Measurements from ENCODE around the gene AKAP14. TPM values are rescaled to one million over a fixed set of nuclear protein-coding genes. Genes with fewer than 3 reads are reported as not detected.

The AKAP14 gene
- total RNA-seq, 5 donors from 2014 or later (not counting 1 experiment from before 2014, with no cell fraction given): not detected

DNA sequence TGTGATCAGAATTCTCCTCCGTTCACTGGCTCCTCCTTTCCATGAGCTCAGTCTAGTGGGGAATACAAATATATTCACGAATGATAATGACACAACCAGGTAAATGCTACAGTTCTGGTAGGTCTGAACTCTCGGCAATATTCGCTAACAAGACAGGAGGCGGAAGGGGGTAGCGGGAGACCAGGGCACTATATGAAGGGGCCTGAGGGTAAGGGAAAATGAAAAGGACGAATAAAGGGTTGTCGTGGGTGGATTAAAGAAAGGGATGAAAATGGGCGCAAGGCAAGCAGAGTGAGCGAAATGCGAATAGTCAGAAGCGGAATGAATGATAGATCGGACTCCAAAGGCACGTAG is 47.1 kb downstream of the AKAP14 start:
- CTCF ChIA-PET: no interaction called here
- peaks cover 0 to 4% of the 10 kb centered on the region in 2 donors for H3K27me3 Mint-ChIP-seq
- peaks cover 2 to 21% of the 10 kb centered on the region in 2 experiments for H3K4me1 ChIP-seq (ENCODE audit: control insufficient read depth in 1 of 2, extremely low read depth in 1 of 2, insufficient read depth in 2 of 2, low read length in 2 of 2)

GRCh38 chrX:119943185-119943988 is 47.7 kb downstream of the AKAP14 start, which contains the start of gene NKAP:
NKAP (minus strand) TSS chrX:119943751; CDS start chrX:119943605, 146 bp downstream.
- ChIA-PET POLR2A (interaction anchor here (1.0 to 1.9 kb wide), 3 partner anchors 19 to 152 kb away, joined by 4 to 7 read pairs (median 4); partner anchors contain the start of genes RPL39 (in 1 of the 2) and UPF3B (in 1 of the 2)), CTCF (no interaction called here)
- Mint-ChIP-seq H3K36me3 (peaks cover 4% of the 10 kb centered on the region), H3K4me1 (peaks cover 16 to 29% (median 25%) of the 10 kb centered on the region in 3 donors), H3K4me3 (peak within 1 kb of the TSS; percentile 81 to 99 (median 82)), H3K27me3 (peaks cover under 1 to 6% of the 10 kb centered on the region in 2 donors), H3K27ac (peak within 1 kb of the TSS; percentile 74 to 95), H3K9me3 (no peaks in the 10 kb centered on the region)
- H3K36me3 ChIP-seq (ENCODE audit: control insufficient read depth in 2 of 2, extremely low read depth in 1 of 2, insufficient read depth in 1 of 2, low read length in 1 of 2): no peaks in the 10 kb centered on the region
- peak within 1 kb of the TSS; percentile 79 for H3K27ac ChIP-seq (ENCODE audit: low read length)
- ATAC-seq (replicated peaks in 1 of 4): peak; percentile 81 to 86 (median 84)
- under 1% methylated on average over 38 of the region's 59 CpGs for WGBS (ENCODE audit: insufficient coverage)
- no peaks in the 10 kb centered on the region for H3K9me3 ChIP-seq
- H3K27me3 ChIP-seq (replicated peaks in 1 of 2; ENCODE audit: control insufficient read depth in 2 of 2, extremely low read depth in 1 of 2, insufficient read depth in 2 of 2, low read length in 1 of 2): no peaks in the 10 kb centered on the region
- peak; percentile 51 to 89 (median 69) for DNase-seq
- peak within 1 kb of the TSS; percentile 72 to 80 for H3K4me3 ChIP-seq (ENCODE audit: control insufficient read depth in 1 of 2, extremely low read depth in 1 of 2, low read length in 1 of 2)
- peaks cover 2 to 21% of the 10 kb centered on the region in 2 experiments for H3K4me1 ChIP-seq (ENCODE audit: control insufficient read depth in 1 of 2, extremely low read depth in 1 of 2, insufficient read depth in 2 of 2, low read length in 2 of 2)

More for the DNA sequence above, 47.1 kb downstream of the AKAP14 start:
- peaks cover 16 to 29% (median 25%) of the 10 kb centered on the region in 3 donors for H3K4me1 Mint-ChIP-seq
- peak in 1 of 4 experiments; percentile 5 for ATAC-seq (replicated peaks in 1 of 4)
- Histone ChIP-seq H3K27ac (ENCODE audit: low read length) (peak overlapping the region; percentile 79), H3K27me3 (replicated peaks in 1 of 2; ENCODE audit: control insufficient read depth in 2 of 2, extremely low read depth in 1 of 2, insufficient read depth in 2 of 2, low read length in 1 of 2) (no peaks in the 10 kb centered on the region), H3K4me3 (ENCODE audit: control insufficient read depth in 1 of 2, extremely low read depth in 1 of 2, low read length in 1 of 2) (peak overlapping the region; percentile 72 to 80), H3K9me3 (no peaks in the 10 kb centered on the region), H3K36me3 (ENCODE audit: control insufficient read depth in 2 of 2, extremely low read depth in 1 of 2, insufficient read depth in 1 of 2, low read length in 1 of 2) (no peaks in the 10 kb centered on the region)
- H3K4me3 Mint-ChIP-seq: peak overlapping the region; percentile 81 to 99 (median 82)
- no peak for DNase-seq
- peak overlapping the region; percentile 74 to 95 for H3K27ac Mint-ChIP-seq
- WGBS (ENCODE audit: insufficient coverage): 0% methylated on average over 3 of the region's 14 CpGs
- no peaks in the 10 kb centered on the region for H3K9me3 Mint-ChIP-seq
- H3K36me3 Mint-ChIP-seq: peaks cover 4% of the 10 kb centered on the region
- POLR2A ChIA-PET: interaction anchor here (1.0 to 1.9 kb wide), 3 partner anchors 19 to 152 kb away, joined by 4 to 7 read pairs (median 4); partner anchors contain the start of genes RPL39 (in 1 of the 2) and UPF3B (in 1 of the 2)

DNA sequence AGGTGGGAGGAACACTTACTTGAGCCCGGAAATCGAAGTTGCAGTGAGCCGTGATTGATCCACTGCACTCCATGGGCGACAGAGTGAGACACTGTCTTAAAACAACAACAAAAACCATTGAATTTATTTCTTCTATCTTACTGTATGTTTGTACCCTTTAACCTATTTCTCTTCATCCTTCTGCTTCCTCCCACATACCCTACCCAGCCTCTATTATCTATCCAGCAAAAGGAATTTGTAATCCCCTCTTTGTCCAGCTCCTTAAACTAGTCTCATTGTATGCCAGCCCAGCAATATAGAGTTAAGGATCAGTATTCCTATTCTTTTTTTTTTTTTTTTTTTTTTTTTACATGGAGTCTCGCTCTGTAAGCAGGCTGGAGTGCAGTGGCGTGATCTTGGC is 49.8 kb downstream of the AKAP14 start:
- ChIA-PET POLR2A (interaction anchor here in 1 of 2 donors (0.7 kb wide), 1 partner anchor 21 kb away, joined by 7 read pairs; no protein-coding TSS in a partner anchor), CTCF (interaction anchor here in 1 of 2 donors (0.6 to 0.7 kb wide), 2 partner anchors 35 to 500 kb away, joined by 3 to 4 read pairs; no protein-coding TSS in a partner anchor)
- Mint-ChIP-seq H3K27me3 (peaks cover 2 to 15% of the 10 kb centered on the region in 2 donors), H3K9me3 (no peaks in the 10 kb centered on the region), H3K36me3 (peaks cover 4% of the 10 kb centered on the region), H3K27ac (no peak overlapping the region), H3K4me1 (peaks cover 22 to 29% (median 25%) of the 10 kb centered on the region in 3 donors), H3K4me3 (no peak overlapping the region)
- Histone ChIP-seq H3K4me1 (ENCODE audit: control insufficient read depth in 1 of 2, extremely low read depth in 1 of 2, insufficient read depth in 2 of 2, low read length in 2 of 2) (peaks cover 2 to 21% of the 10 kb centered on the region in 2 experiments), H3K4me3 (ENCODE audit: control insufficient read depth in 1 of 2, extremely low read depth in 1 of 2, low read length in 1 of 2) (no peak overlapping the region), H3K27ac (ENCODE audit: low read length) (no peak overlapping the region), H3K27me3 (replicated peaks in 1 of 2; ENCODE audit: control insufficient read depth in 2 of 2, extremely low read depth in 1 of 2, insufficient read depth in 2 of 2, low read length in 1 of 2) (no peaks in the 10 kb centered on the region), H3K36me3 (ENCODE audit: control insufficient read depth in 2 of 2, extremely low read depth in 1 of 2, insufficient read depth in 1 of 2, low read length in 1 of 2) (no peaks in the 10 kb centered on the region), H3K9me3 (no peaks in the 10 kb centered on the region)
- WGBS (ENCODE audit: insufficient coverage): no CpG with 5 or more reads among the region's 6 CpGs
- DNase-seq: no peak
- ATAC-seq (replicated peaks in 1 of 4): no peak

DNA sequence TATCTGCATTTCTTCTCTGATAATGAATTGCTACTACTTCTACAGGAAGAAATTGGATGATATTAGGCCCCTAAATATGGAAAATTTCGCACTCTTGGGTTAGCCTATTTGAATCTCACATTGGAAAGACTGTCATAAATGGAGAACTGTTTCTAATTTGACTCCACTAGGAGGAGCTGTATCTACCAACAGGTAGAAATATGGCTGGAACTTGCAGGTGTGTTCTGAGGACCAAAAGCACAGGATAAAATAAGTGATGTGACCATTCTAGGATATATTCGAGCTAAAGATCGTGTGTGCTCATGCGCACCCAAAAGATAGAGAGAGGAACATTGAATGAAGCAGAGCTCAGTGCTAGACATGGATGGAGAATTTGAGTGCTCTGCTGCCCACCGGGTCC is 52.7 kb downstream of the AKAP14 start:
- no peak overlapping the region for H3K27ac ChIP-seq (ENCODE audit: low read length)
- DNase-seq (no peak), ATAC-seq (replicated peaks in 1 of 4) (no peak)
- H3K4me3 ChIP-seq (ENCODE audit: control insufficient read depth in 1 of 2, extremely low read depth in 1 of 2, low read length in 1 of 2): no peak overlapping the region
- WGBS (ENCODE audit: insufficient coverage): 76% methylated on average over 3 of the region's 5 CpGs
- H3K27me3 Mint-ChIP-seq: peaks cover 2 to 17% of the 10 kb centered on the region in 2 donors
- no peaks in the 10 kb centered on the region for H3K27me3 ChIP-seq (replicated peaks in 1 of 2; ENCODE audit: control insufficient read depth in 2 of 2, extremely low read depth in 1 of 2, insufficient read depth in 2 of 2, low read length in 1 of 2)
- H3K4me1 ChIP-seq (ENCODE audit: control insufficient read depth in 1 of 2, extremely low read depth in 1 of 2, insufficient read depth in 2 of 2, low read length in 2 of 2): peaks cover 0 to 8% of the 10 kb centered on the region in 2 experiments
- no peaks in the 10 kb centered on the region for H3K36me3 ChIP-seq (ENCODE audit: control insufficient read depth in 2 of 2, extremely low read depth in 1 of 2, insufficient read depth in 1 of 2, low read length in 1 of 2)
- no peak overlapping the region for H3K4me3 Mint-ChIP-seq
- no peaks in the 10 kb centered on the region for H3K9me3 Mint-ChIP-seq
- no peak overlapping the region for H3K27ac Mint-ChIP-seq
- H3K4me1 Mint-ChIP-seq: peaks cover 5 to 10% (median 9%) of the 10 kb centered on the region in 3 donors
- no peaks in the 10 kb centered on the region for H3K9me3 ChIP-seq
- no peaks in the 10 kb centered on the region for H3K36me3 Mint-ChIP-seq
- ChIA-PET POLR2A (interaction anchor here in 1 of 2 donors (0.5 kb wide), 1 partner anchor 161 kb away, joined by 3 read pairs; no protein-coding TSS in a partner anchor), CTCF (interaction anchor here in 1 of 2 donors (0.5 to 0.6 kb wide), 2 partner anchors 343 to 346 kb away, joined by 3 read pairs; no protein-coding TSS in a partner anchor)

DNA sequence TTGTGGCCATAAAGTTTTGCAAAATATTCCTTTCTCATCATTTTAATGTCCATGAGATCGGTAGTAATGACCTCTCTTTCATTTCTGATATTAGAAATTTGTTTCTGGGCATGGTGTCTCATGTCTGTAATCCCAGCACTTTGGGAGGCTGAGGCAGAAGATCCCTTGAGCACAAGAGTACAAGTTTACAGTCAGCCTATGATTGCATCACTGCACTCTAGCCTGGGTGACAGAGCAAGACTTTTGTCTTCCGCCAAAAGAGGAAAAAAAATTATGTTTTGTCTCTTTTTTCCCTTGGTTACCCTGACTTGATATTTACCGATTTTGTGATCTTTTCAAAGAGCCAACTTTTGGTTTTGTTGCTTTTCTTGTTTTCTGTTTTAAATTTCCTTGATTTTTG is 58.7 kb downstream of the AKAP14 start:
- DNase-seq (no peak), ATAC-seq (replicated peaks in 1 of 4) (no peak)
- Histone ChIP-seq H3K27me3 (replicated peaks in 1 of 2; ENCODE audit: control insufficient read depth in 2 of 2, extremely low read depth in 1 of 2, insufficient read depth in 2 of 2, low read length in 1 of 2) (no peaks in the 10 kb centered on the region), H3K36me3 (ENCODE audit: control insufficient read depth in 2 of 2, extremely low read depth in 1 of 2, insufficient read depth in 1 of 2, low read length in 1 of 2) (no peaks in the 10 kb centered on the region), H3K9me3 (no peaks in the 10 kb centered on the region), H3K4me3 (ENCODE audit: control insufficient read depth in 1 of 2, extremely low read depth in 1 of 2, low read length in 1 of 2) (no peak overlapping the region), H3K27ac (ENCODE audit: low read length) (no peak overlapping the region), H3K4me1 (ENCODE audit: control insufficient read depth in 1 of 2, extremely low read depth in 1 of 2, insufficient read depth in 2 of 2, low read length in 2 of 2) (peaks cover 0 to 9% of the 10 kb centered on the region in 2 experiments)
- Mint-ChIP-seq H3K9me3 (no peaks in the 10 kb centered on the region), H3K36me3 (no peaks in the 10 kb centered on the region), H3K27me3 (peaks cover 6 to 31% of the 10 kb centered on the region in 2 donors), H3K4me3 (no peak overlapping the region), H3K27ac (no peak overlapping the region), H3K4me1 (peaks cover 7 to 14% (median 14%) of the 10 kb centered on the region in 3 donors)
- no CpG with 5 or more reads among the region's 3 CpGs for WGBS (ENCODE audit: insufficient coverage)
- ChIA-PET CTCF (no interaction called here), POLR2A (no interaction called here)

Data from T-cell (primary cell).